GM18870 (cell line): Measurements from ENCODE around the gene GALNT9.
"Not testable (repeated sequence)": the region's sequence is repeated elsewhere in the genome, so short reads cannot be mapped to it uniquely, and the experiment has no call there.

ENCODE experiments used
- ATAC-seq: cut with Tn5 transposase; IDR thresholded peaks from one replicate; pipeline ENCODE4 v1.9.1; 2021; ENCODE audit warnings: moderate library complexity; ENCODE audit not compliant: unreplicated experiment

Gene GALNT9

GRCh38 chr12:132237772-132238487 is 91.5 kb downstream of the GALNT9 start:
- no peak for ATAC-seq

- no peak for ATAC-seq
Observed at GRCh38 chr12:132236930-132237771, 92.2 kb downstream of the GALNT9 start.

GRCh38 chr12:132236129-132236929 is 93.1 kb downstream of the GALNT9 start:
- no peak for ATAC-seq

GRCh38 chr12:132235116-132235820 is 94.1 kb downstream of the GALNT9 start:
- no peak for ATAC-seq

- ATAC-seq, result no peak
Observed at GRCh38 chr12:132230381-132230780, 99.0 kb downstream of the GALNT9 start.

- no peak for ATAC-seq
Observed at GRCh38 chr12:132229926-132230325, 99.5 kb downstream of the GALNT9 start.

GRCh38 chr12:132229193-132229760 is 100.1 kb downstream of the GALNT9 start:
- ATAC-seq, result no peak

- no peak for ATAC-seq
Observed at GRCh38 chr12:132228476-132229192, 100.8 kb downstream of the GALNT9 start.

GRCh38 chr12:132227782-132228475 is 101.5 kb downstream of the GALNT9 start:
- ATAC-seq, result no peak

- no peak for ATAC-seq
Observed at GRCh38 chr12:132227118-132227517, 102.3 kb downstream of the GALNT9 start.

- ATAC-seq, result no peak
Observed at GRCh38 chr12:132226604-132227003, 102.8 kb downstream of the GALNT9 start.

- ATAC-seq, result no peak
Observed at GRCh38 chr12:132225214-132225613, 104.2 kb downstream of the GALNT9 start.

- ATAC-seq, result no peak
Observed at GRCh38 chr12:132224484-132224883, 104.9 kb downstream of the GALNT9 start.

GRCh38 chr12:132222808-132223173 is 106.6 kb downstream of the GALNT9 start:
- ATAC-seq, result no peak

- ATAC-seq, result no peak
Observed at GRCh38 chr12:132222096-132222807, 107.1 kb downstream of the GALNT9 start.

GRCh38 chr12:132219761-132220160 is 109.6 kb downstream of the GALNT9 start:
- ATAC-seq, result not testable (repeated sequence)

GRCh38 chr12:132219323-132219722 is 110.1 kb downstream of the GALNT9 start:
- ATAC-seq, result no peak

GRCh38 chr12:132218915-132219314 is 110.5 kb downstream of the GALNT9 start:
- ATAC-seq, result no peak

GRCh38 chr12:132218527-132218875 is 110.9 kb downstream of the GALNT9 start:
- ATAC-seq, result no peak
